Osteoblast (primary cell): ENCODE measurements around the gene HEATR5A. TPM values are rescaled to one million over a fixed set of nuclear protein-coding genes. Genes with fewer than 3 reads are reported as not detected.

Experiments
- DNase-seq: peaks from one replicate; pipeline ENCODE4 v3.0.0; 2011; ENCODE audit warnings: low spot score, mixed read lengths; ENCODE audit not compliant: insufficient read length; ENCODE audit errors: missing footprints
- H2AFZ ChIP-seq: 2 replicates; pipeline ENCODE4 v1.6.0; 2011; ENCODE audit warnings: mild to moderate bottlenecking, low read length
- H3K27ac ChIP-seq: 2 replicates; pipeline ENCODE4 v1.5.1; 2011; ENCODE audit warnings: mild to moderate bottlenecking, low read depth, low read length, moderate library complexity
- H3K27me3 ChIP-seq: 2 replicates; pipeline ENCODE4 v1.6.0; 2012; ENCODE audit warnings: mild to moderate bottlenecking, control low read depth, inconsistent platforms, low read length, moderate library complexity; ENCODE audit not compliant: insufficient read depth
- H3K36me3 ChIP-seq: 2 replicates; pipeline ENCODE4 v1.5.1; 2011; ENCODE audit warnings: mild to moderate bottlenecking, low read length, control low read depth, moderate library complexity; ENCODE audit not compliant: insufficient read depth
- H3K4me1 ChIP-seq: 2 replicates; pipeline ENCODE4 v1.5.1; 2011; ENCODE audit warnings: mild to moderate bottlenecking, low read length, control low read depth, moderate library complexity; ENCODE audit not compliant: insufficient read depth
- H3K4me2 ChIP-seq: 2 replicates; pipeline ENCODE4 v1.6.0; 2011; ENCODE audit warnings: mild to moderate bottlenecking, low read length; ENCODE audit not compliant: insufficient read depth
- H3K4me3 ChIP-seq: fragments of 200-600 bp; sonication (generic); 3 replicates; pipeline ENCODE4 v1.5.1; 2012; ENCODE audit warnings: mild to moderate bottlenecking, low read length, inconsistent platforms; ENCODE audit not compliant: insufficient read depth
- H3K79me2 ChIP-seq: 2 replicates; pipeline ENCODE4 v1.6.0; 2012; ENCODE audit warnings: mild to moderate bottlenecking, low read length, control low read depth, inconsistent platforms; ENCODE audit not compliant: insufficient read depth
- H3K9me3 ChIP-seq: 2 replicates; pipeline ENCODE4 v1.5.1; 2011; ENCODE audit warnings: low read depth, low read length, control low read depth
- H4K20me1 ChIP-seq: 2 replicates; pipeline ENCODE4 v1.6.0; 2012; ENCODE audit warnings: mild to moderate bottlenecking, low read length, control low read depth; ENCODE audit not compliant: insufficient read depth
- CTCF ChIP-seq: IDR thresholded peaks from 2 replicates; pipeline ENCODE4 v1.5.1; 2011; ENCODE audit warnings: mild to moderate bottlenecking, low read depth, low read length, moderate library complexity; ENCODE audit errors: extremely low read depth
- total RNA-seq: library from RNA; depleted of rRNA; stranded (reverse); fragments of >200 nt; gene quantifications from 2 replicates; pipeline ENCODE4 v1.2.3, GENCODE V29; 2012

Gene HEATR5A
- total RNA-seq, 1 donor = 46.0 TPM

DNA sequence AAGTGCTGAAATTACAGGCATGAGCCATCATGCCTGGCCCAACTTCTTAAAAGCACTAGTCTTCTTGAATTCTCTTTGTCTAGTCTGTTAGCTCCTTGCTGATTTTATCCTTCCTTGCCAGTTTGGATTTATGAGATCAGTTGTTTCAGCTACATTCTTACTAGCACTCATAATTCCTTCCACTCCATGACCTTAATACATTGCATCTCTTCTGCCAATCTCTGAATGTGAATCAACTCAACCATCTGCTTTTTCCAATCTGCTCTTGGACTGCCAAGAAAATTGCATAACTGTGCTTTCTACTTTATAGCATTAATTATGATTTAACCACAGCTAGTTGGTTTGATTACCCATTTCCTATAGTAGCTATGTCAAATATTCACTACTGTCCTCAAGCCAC, 14.9 kb upstream of the HEATR5A start:
- no peaks in the 10 kb centered on the region for H3K79me2 ChIP-seq
- no peak overlapping the region for H3K4me3 ChIP-seq
- peaks cover 3% of the 10 kb centered on the region for H3K36me3 ChIP-seq
- H2AFZ ChIP-seq = no peak overlapping the region
- peak overlapping the region; percentile 58 for H3K27ac ChIP-seq
- TF ChIP-seq CTCF = no peak
- no peaks in the 10 kb centered on the region for H4K20me1 ChIP-seq
- H3K27me3 ChIP-seq = no peaks in the 10 kb centered on the region
- H3K4me2 ChIP-seq = no peak overlapping the region
- no peaks in the 10 kb centered on the region for H3K9me3 ChIP-seq
- no peak for DNase-seq
- peaks cover 8% of the 10 kb centered on the region for H3K4me1 ChIP-seq

DNA sequence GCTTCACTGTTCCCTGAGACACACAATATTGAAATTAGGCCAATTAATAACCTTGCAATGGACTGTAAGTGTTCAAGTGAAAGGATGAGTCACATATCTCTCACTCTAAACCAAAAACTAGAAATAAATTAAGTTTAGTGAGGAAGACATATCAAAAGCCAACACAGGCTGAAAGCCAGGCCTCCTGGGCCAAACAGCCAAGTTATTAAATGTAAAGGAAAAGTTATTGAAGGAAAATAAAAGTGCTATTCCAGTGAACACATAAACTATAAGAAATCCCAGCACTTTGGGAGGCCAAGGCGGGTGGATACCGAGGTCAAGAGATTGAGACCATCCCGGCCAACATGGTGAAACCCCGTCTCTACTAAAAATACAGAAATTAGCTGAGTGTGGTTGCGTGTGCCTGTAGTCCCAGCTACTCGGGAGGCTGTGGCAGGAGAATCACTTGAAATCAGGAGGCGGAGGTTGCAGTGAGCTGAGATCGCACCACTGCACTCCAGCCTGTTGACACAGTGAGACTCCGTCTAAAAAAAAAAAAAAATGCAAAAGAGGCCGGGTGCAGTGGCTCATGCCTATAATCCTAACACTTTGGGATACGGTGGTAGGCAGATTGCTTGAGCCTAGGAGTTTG, 10.4 kb upstream of the HEATR5A start:
- H3K27me3 ChIP-seq = no peaks in the 10 kb centered on the region
- no peak overlapping the region for H3K4me2 ChIP-seq
- no peak overlapping the region for H2AFZ ChIP-seq
- H3K4me1 ChIP-seq = peaks cover 8% of the 10 kb centered on the region
- H3K4me3 ChIP-seq = no peak overlapping the region
- no peak for DNase-seq
- no peaks in the 10 kb centered on the region for H3K36me3 ChIP-seq
- TF ChIP-seq CTCF = no peak
- H3K79me2 ChIP-seq = no peaks in the 10 kb centered on the region
- H3K9me3 ChIP-seq = no peaks in the 10 kb centered on the region
- H4K20me1 ChIP-seq = no peaks in the 10 kb centered on the region
- no peak overlapping the region for H3K27ac ChIP-seq

- Histone ChIP-seq H3K4me3 (no peak overlapping the region), H3K27me3 (no peaks in the 10 kb centered on the region), H3K79me2 (no peaks in the 10 kb centered on the region), H2AFZ (no peak overlapping the region), H3K27ac (no peak overlapping the region), H3K4me2 (no peak overlapping the region), H4K20me1 (no peaks in the 10 kb centered on the region), H3K4me1 (peaks cover 4% of the 10 kb centered on the region), H3K36me3 (no peaks in the 10 kb centered on the region), H3K9me3 (no peaks in the 10 kb centered on the region)
- no peak for DNase-seq
- TF ChIP-seq CTCF = no peak
Measured at GRCh38 chr14:31429791-31430190, 9.4 kb upstream of the HEATR5A start.

- TF ChIP-seq CTCF = no peak
- Histone ChIP-seq H2AFZ (no peak overlapping the region), H3K36me3 (no peaks in the 10 kb centered on the region), H3K4me1 (no peaks in the 10 kb centered on the region), H3K79me2 (no peaks in the 10 kb centered on the region), H3K27ac (no peak overlapping the region), H3K27me3 (no peaks in the 10 kb centered on the region), H3K9me3 (no peaks in the 10 kb centered on the region), H4K20me1 (no peaks in the 10 kb centered on the region), H3K4me2 (no peak overlapping the region), H3K4me3 (no peak overlapping the region)
- DNase-seq = no peak
Measured at GRCh38 chr14:31428011-31428410, 7.7 kb upstream of the HEATR5A start.
